GM19035 (cell line): ENCODE results near the gene NKX3-2.
"Not testable (repeated sequence)": the region's sequence is repeated elsewhere in the genome, so short reads cannot be mapped to it uniquely, and the experiment has no call there.

Source experiments
- ATAC-seq: cut with Tn5 transposase; IDR thresholded peaks from one replicate; pipeline ENCODE4 v1.9.1; 2021; ENCODE audit not compliant: unreplicated experiment

The NKX3-2 gene

DNA sequence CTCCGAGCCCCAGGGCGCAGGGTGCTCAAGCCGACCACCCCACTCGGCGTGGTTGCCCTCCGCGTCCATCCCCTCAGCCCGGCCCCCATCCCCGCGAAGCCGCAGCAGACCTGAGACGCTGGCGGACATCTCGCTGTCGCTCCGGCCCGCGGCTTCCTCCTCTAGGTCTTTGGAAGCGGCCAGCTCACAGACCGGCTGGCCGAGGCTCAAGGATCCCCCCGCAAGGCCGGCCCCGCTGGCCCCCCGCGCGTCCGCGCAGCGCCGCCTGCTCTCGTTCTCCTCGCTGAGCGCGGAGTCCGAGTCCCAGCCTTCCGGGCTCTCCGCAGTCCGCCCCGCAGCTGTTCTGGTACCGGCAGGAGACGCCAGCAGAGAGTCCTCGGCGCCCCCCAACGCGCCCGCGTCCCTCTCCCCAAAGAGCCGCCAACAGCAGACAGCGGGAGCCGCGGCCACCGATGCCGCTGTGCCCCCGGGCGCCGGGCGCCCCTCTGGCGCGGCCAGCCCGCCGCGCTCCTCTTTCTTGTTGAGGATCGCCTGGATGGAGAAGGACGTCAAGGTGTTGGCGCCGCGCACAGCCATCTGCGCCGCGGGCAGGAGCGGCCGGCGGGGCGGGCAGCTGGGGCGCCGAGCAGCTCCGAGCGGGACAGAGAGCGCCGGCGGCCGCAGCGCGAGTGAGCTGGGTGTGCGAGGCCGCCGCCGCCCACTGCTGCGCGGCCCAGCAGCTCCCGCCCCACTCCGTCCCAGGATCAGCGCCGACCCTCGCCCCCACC lies at the start of gene NKX3-2:
Gene NKX3-2, minus strand, starts transcription at position 670 of the 767 bp plus-strand sequence. Its CDS starts 94 bp downstream, at position 576.
- ATAC-seq, result no peak

DNA sequence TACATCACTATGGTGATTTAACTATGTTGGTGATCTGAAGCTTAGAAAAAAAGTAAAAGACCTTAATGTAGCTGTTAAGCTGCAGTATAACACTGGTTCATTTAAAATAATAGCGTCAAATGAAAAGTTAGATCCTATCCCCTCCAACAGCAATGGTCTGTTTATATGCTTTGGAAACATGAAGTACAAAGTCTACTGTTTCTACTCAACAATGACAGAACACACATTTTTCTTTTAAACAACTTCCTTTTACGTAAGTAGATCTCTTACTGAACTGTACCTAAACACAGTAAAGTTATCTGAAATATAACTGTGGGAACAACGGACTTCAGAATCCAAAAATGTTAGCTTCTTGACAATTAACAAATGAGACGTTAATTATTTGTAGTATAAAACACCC lies 47.9 kb upstream of the NKX3-2 start:
- no peak for ATAC-seq

DNA sequence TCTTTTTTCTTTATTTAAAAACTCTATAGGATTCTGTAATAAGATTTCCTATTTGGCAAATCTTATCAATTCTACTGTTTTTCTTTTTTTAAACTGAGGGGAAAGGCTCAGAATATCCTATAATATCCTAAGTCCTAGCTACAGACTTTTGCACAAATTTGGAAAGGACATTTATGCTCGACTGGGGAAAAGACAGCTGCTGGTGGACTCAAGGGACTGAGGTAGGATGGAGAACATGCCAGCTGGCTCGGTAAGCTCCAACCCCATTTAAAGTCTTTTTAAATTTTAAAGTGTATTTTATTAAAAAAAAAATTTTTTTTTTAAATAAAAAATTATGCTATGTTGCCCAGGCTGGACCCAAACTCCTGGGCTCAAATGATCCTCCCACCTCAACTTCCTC lies 46.5 kb upstream of the NKX3-2 start:
- no peak for ATAC-seq

DNA sequence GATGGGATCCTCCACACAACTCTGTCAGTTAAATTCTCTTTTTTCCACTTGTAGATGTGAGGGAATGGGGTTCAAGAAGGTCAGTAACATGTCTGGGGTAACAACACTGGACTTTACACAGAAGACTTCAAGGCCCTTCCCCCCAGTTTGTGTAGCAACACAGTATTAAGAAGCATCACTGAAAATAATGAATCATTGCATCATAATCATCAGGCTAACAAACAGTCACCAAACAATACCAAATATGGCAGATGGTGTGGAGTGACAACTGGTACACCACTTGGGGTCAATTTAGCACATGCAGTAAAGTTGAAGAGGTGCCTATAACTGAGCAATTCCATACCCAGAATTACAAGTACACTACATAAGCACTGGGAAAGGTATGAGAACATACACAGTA lies 44.6 kb upstream of the NKX3-2 start:
- ATAC-seq, result no peak

DNA sequence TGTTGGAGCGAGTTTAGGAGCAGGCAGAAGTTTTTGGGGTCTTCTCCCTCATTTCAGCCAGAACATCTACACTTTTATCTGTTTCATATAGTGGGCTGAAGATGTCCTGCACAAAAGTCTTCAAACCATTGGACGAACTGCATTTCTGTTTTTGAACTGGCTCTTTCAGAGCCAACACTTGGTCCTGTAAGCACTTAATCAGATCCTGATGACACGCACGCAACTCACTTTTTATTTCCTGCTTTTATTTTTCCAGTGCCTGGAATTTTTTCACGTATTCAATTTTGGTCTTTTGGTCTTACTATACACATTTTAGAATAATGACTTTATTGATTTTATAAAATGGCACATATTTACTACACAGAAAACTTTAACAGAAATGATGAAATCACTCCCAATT lies 40.2 kb upstream of the NKX3-2 start:
- no peak for ATAC-seq

DNA sequence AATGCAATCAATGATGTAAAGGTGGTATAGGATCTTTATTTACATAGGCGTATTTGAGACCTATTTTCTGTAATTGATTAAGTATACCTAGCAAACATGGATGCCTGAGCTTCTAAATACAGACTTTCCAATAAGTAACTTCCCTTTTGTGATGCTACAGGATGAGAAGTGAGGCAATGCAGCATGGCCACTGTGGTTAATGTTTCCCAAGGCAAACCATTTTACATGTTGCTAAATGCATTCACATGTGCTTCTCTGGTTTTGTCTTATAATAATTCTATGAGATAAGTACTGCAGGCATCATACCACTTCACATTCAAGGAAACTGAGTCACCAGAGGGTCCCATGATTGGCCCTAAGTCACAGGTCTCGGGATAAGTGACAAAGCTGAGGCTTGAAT lies 35.7 kb upstream of the NKX3-2 start:
- ATAC-seq, result no peak

DNA sequence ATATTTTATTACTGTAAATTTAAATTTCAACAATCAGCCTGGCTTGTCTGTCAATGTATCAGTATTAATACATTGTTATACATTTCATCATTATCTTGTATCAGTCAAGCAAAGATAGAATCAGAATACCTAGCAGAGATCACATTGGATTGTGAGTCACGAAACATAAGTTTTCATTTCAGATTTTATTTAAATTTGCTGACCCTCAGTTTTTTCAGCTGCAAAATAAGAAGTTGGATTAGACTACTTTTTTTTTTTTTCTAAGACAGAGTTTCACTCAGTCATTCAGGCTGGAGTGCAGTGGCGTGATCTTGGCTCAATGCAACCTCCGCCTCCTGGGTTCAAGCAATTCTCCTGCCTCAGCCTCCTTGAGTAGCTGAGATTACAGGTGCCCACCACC lies 33.4 kb upstream of the NKX3-2 start:
- no peak for ATAC-seq

DNA sequence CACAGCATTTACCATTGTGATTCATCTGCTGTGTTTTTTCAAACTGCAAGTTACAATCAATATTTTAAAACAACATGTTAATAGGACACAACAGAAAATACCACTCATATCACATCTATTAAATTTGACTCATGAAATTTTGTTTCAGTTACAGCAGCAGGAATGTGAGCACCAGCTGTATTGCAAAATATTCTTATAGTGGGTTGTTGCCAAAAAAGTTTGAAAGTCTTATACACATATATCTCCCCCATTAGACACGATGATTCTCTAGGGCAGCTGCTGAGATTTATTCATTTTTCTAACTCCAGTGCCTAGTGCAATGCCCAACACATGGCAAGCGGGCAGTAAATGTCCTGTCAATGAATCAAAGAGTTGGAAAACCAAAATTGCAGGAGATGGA lies 26.6 kb upstream of the NKX3-2 start:
- ATAC-seq, result no peak

DNA sequence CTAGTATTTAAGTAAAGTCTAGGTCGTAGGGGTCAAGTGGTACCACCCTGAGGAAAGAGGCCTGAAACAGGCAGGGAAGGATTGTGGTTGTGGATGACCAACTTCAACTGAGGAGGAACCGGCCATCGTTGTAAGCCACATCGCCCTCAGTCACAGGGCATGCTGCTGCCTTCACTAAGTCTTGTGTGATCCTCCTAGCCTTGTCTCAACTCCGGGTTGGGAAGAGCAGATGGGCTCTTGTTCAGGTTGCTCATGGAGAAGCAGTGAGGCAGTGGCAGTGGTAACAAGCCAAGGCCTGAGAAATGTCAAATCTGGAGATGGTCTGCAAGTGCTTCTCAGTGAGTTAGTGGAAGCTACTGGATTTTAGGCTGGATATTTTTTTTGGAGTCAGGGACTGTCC lies 22.8 kb upstream of the NKX3-2 start:
- ATAC-seq, result no peak

DNA sequence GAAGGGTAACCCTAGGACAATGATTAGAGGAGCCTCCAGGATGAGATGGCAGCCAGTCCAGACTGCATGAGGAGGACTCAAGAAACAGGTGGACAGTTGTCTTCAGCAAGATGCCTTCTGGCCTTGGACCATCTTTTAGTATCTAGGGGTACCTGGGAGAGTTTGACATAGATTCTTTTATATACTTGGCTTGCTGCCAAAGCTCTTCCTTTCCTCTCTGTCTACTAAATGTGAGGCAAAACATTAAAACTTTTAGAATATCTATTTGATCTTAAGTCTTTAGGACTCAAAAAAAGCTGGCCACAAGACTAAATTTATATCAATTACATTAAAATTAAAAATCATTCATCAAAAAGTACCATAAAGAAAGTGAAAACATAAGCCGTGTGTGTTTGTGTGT lies 18.6 kb upstream of the NKX3-2 start:
- no peak for ATAC-seq

DNA sequence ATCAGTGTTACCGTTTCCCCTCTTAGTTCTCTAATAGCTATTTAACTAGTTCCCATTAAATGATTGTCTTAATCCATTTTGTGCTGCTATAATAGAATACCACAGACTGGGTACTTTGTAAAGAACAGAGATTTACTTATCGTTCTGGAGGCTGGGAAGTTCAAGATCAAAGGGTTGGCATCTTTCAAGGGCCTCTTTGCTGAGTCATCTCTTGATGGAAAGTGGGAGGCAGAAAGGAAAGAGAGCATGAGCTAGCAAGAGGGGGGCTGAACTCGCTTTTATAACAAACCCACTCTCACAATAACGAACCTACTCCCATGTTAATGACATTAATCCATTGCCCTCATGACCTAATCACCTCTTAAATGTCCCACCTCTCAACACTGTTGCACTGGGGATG lies 17.4 kb upstream of the NKX3-2 start:
- no peak for ATAC-seq

DNA sequence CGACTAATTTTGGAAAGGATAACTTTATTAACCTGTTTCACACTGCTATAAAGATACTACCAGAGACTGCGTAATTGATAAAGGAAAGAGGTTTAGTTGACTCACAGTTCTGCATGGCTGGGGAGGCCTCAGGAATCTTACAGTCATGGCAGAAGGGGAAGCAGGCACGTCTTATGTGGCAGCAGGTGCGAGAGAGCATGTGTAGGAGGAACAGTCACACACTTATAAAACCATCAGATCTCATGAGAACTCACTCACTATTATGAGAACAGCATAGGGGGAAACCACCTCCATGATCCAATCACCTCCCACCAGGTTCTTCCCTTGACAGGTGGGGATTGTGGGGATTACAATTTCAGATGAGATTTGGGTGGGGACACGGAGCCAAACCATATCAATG lies 15.8 kb upstream of the NKX3-2 start:
- ATAC-seq, result not testable (repeated sequence)

DNA sequence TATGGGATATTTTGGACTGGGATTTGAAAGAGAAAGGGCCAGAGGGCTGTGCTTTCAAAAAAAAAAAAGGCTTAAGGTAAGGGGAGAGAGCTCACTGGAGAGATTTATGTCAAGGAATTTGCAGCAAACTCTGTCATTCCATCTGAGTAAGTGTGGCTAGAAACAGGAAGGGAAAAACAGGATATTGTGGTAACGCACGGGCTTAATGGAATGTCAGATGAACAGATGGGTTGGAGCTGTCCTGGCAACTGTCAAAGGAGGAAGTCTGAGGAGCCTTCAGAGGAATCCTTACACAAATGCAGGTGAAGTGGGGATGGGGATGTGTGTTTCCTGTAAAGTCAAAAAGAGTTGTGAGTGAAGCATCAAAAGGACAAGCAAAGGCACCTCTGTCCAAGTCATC lies 15.1 kb upstream of the NKX3-2 start:
- ATAC-seq, result no peak

DNA sequence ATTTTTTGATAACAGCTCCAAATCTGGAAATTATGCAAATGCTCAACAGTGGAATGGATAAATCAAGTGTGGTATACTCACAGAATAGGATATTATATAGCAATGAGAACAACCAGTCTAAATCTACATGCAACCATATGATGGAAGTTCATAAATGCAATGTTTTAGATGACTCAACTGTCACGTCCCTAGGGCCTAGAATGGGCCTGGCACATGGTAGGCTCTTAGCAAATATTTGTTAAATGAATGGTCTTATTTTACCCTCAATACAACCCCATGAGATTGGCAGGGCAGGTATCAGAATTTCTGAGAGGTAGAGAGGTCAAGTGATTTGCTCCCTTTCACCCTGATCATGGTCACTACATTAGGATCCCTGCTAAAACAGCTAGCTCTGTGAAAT lies 14.6 kb upstream of the NKX3-2 start:
- ATAC-seq, result no peak

DNA sequence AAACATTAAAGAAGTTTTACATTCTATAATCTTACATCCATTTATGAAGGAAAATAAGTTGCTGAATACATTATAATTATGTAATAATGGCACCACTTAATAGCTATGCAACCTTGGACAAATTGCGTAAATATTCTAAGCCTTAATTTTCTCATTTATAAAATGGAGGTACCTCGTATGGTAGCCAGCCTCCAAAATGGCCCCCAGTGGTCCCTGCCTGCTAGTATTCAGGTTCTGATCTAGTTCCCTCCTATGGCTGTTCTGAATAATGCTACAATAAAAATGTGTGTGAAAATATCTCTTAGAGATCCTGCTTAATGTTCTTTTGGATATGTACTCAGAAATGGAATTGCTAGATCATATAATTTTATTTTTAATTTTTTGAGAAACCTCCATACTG lies 11.0 kb upstream of the NKX3-2 start:
- ATAC-seq, result no peak

DNA sequence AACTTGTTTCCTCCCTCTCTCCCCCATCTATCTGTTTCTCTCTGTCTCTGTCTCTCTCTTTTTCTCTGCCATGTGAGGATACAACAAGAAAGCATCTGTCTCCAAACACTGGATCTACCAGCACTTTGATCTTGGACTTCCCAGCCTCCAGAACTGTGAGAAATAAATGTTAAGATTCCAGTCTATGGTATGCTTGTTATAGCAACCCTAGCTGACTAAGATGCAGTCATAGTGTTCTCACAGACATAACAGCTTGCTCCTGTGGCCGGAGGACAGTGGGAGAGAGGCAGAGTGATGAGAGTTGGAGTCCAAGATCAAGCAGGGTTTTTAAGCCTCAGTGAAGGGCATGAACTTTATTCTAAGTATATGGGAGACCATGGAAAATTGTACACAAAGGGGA lies 8.8 kb upstream of the NKX3-2 start:
- ATAC-seq, result no peak

DNA sequence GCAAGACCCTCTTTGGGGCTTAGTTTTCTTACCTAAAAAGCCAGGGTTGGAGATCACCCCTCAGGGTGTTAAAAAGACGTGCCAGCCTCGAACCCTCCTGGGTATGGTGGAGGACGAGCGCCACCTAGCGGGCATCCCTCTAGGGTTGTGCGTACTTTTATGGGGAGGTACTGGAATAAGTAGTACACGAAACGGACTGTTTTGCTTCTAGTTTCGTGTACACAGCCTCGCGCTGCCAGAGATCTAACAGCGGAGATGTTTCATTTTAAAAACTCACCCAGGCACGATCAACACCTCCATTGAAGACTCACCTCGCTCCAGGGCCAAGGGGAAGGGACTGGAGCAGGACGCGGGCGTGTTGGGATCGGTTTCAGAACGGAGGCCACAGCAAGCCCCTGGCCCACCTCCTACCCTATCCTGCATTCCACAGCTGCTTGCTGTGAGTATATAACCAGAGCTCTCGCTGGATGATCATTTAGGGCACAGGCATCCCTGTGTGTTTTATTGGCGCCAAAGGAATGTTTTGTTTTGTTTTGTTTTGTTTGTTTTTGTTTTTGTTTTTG lies 4.8 kb upstream of the NKX3-2 start:
- ATAC-seq, result peak; percentile 74

DNA sequence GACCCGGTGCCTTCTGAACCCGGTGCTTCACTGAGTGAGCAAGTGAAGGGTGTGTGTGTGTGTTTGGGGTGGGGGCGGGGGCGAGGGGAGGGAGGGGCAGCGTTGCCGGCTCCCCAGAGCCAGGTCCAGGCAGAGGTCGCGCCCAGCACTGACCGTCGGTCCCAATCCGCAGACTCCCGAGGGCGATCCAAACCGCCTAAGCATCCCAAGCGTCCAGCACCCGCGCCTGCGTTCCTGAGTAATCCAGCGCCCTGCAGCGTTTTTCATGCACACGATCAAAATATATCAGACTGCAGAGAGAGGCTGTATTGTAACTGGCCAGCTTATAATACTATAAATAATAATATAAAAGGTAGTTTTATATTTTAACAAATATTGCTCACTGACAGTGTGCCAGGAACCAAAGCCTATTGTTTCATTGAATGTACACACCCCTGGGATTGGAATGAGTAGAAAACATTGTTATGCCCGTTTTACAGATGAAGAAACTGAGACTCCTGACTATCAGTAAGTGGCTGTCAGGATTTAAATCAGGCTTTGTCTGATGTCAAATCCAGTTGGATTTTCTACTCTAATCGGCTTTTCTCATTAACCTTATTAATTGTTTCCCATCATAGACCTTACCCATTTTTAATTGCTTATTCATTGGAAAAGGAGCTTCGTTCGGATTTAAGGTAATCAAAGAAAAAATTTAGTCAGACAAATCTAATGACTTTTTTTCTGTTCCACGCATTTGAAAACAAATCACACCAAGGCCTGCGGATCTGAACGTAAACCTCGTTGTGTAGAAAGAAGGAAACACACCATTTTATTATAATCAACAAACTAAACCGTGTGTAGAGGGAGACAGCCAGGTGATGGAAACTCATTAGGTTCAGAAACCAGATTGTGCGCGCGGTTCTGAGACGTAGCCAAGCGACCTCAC lies 4.0 kb upstream of the NKX3-2 start:
- ATAC-seq, result peak; percentile 4

DNA sequence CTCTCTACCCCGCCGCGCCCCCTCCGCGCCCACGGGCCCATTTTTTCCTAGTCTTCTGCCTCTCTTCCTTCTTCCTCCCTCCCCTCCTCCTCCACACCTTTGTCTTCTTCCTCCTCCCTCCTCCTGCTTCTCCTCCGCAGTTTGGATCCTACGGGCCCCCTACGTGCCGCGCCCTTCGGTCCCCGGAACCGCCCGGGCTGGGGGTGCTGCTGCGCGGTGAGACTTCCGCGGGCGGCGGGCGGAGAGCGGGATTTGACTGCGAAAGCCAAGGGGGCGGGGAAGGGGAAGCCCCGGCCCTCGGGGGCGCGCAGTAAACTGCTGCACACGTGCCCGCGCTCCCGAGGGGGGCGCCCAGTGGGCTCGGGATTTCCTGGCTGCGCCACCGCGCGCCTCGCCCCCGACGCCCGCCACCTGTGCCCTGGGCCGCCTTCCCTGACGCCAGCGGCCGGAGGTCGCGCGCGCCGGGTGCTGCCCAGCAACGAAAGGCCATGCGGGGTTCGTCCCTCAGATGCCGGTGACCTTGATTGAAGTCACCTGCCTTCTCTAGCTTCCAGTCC lies 3.3 kb upstream of the NKX3-2 start:
- no peak for ATAC-seq

DNA sequence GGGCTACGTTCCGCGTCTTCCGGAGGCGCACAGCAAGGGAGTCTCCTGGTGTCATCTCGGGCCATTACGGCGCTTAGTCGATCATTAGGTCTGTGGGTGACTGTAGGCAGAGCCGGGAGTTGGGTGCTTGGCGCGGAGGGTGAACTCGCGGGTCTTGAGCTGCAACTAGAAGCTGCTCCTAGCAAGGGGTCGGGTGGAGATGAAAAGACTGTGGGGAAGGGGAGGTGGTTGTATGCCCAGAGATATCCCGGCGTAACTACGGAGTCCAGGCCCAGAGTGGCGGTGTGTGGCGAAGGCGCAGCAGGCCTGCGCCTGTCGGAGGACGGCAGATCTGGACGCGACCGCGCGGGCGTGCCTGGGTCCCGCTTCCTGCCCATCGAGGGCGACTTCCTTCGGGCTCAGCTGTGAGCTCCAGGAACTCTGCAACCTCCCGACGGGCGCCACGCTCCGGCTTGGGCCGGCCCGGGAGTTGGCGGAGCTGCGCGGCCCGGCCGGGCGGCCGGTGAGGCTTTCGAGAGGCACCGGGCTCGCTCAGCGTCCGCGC lies 2.7 kb upstream of the NKX3-2 start:
- no peak for ATAC-seq
